ENCODE measurements around the gene NRP2.

The NRP2 gene

GRCh38 chr2:205686783-205687640, 4.7 kb downstream of the NRP2 start:
- DNase-seq (ENCODE audit: low spot score): no peak

- DNase-seq (ENCODE audit: low spot score): no peak
These were observed 5.3 kb downstream of the NRP2 start for GRCh38 chr2:205687641-205687956.

- no peak for DNase-seq (ENCODE audit: low spot score)
These were observed 6.3 kb downstream of the NRP2 start for GRCh38 chr2:205688417-205689200.

DNA sequence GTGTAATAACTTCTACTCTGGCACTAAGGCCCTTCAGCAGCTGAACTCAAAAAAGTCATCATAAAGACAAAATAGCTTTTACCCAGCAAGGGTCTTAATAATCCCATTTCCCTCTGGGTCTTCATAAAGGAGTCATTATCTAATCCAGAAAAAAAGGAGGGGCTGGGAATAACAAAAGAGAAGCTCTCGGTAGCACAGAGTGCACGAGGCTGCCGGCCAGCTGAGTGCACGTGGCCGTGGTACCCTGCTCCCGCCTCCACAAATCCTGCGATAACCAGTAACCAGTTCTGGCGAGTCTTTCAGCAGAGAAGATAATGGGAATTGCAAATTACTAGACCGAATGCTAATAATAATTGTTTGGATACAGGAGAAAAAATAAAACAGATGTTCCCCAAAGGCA, 7.5 kb downstream of the NRP2 start:
- no peak for DNase-seq (ENCODE audit: low spot score)

GRCh38 chr2:205692104-205692503, 9.8 kb downstream of the NRP2 start:
- no peak for DNase-seq (ENCODE audit: low spot score)

- no peak for DNase-seq (ENCODE audit: low spot score)
These were observed 12.0 kb downstream of the NRP2 start for GRCh38 chr2:205694256-205694655.

DNA sequence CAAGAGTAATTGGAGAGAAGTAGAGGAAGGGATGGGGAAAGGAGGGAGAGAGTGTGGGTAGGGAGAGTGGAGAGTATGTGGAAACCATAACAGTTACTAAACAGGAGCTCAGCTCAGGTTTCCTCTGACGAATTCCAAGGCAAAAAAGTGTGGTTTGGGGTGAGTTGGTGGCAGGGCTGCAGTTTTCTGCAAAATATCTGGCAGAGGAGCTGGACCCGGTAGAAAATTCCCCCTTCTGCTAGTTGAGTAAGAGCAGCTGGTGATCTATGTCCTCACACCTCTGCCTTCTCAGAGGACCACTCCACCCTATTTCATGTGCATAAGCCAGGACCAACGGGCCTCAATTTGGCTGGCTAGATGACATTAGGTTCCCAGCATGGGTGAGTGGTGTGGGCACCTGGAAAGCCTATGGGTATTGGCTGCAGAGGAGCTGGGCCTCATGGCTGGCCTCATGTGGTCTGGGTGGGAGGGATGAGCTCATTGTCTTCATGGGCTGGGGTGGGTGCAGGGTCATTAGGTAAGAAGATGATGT, 13.2 kb downstream of the NRP2 start:
- DNase-seq (ENCODE audit: low spot score): no peak

DNA sequence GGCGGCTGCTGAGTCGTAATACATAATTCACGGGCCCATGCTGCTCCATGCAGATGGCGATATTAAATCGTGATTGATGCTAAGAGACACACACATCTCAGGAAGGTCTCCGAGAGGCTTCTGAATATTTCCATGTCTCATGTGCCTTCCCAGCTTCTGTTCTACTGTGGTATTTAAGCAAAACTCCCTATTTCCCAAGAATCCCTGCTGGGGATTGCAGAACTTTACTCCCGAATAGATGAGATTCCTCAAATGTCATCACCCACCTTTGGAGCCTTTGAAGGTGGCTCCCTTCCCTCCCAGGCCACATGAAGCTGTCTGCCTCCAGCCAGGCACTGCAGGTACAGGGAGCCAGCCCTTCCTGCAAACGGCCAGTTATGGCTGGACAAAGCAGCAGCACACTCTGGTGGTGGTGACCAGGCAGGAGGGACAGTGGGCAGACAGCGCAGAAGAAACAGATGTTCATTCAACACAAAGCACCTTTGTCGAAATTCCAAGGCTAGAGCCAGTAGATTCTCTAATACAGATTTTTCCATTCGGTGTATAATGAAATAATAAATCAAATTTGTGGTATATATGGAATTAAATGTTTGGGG, 14.1 kb downstream of the NRP2 start:
- DNase-seq (ENCODE audit: low spot score): no peak

DNA sequence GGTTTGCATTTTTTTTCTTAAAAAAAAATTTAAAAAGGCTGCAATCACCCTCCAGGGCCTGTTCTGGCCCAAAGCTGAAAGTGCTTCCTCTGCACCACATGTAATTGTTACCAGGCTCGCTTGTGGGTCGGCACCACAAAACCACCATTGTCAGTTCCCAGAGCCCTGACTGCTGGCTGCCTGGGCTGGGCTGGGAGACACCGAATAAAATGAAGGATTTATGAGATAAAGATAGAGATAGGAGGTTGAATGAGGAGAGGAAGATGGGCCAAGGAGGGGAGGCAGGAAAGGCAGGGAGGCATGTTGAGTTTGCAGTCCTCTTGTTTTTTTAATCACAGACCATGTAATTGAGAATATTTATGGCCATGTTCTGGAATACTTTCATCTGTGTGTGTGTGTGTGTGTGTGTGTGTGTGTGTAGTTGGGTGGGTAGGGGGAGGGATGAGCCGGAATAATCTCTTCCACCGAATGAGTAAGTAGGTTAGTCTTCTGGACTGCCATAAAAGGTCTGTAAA, 14.7 kb downstream of the NRP2 start:
- no peak for DNase-seq (ENCODE audit: low spot score)

- no peak for DNase-seq (ENCODE audit: low spot score)
These were observed 16.3 kb downstream of the NRP2 start for GRCh38 chr2:205698286-205699268.

DNA sequence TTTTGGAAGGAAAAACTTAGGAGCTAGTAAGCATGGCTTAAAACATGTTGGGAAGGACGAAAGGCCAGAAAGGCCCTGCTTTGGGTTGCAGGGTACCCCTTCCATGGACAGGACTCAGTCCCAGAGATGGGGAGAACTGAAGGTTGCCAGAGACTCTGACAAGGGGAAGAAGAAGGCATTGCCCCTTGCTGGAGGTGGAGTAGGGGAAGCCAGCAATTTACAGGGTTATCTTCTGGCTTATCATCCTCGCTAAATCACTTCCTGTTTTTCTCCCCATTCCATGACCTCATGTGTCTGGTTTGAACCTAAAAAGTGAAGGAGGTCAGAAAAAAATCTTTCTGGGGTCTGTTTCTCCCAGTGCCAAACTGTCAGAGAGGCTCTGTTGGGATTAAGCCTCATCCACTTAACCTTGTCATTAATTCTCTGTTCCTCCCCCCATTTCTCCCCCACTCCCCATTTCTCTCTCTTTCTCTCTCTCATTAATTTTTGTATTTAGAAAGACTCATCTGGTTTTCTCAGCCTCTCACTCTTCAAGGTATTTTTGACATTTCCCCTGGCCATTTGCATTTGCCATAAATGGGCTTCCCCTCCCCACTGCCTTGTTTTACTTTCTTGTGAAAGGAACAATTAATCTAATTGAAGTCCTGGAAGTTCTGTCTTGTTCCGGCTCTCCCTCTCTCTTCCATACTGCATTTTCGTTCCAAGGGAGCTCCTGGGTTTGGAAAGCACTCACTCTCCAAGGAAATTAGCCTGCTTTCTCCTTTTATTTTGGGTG, 17.4 kb downstream of the NRP2 start:
- DNase-seq (ENCODE audit: low spot score): no peak

DNA sequence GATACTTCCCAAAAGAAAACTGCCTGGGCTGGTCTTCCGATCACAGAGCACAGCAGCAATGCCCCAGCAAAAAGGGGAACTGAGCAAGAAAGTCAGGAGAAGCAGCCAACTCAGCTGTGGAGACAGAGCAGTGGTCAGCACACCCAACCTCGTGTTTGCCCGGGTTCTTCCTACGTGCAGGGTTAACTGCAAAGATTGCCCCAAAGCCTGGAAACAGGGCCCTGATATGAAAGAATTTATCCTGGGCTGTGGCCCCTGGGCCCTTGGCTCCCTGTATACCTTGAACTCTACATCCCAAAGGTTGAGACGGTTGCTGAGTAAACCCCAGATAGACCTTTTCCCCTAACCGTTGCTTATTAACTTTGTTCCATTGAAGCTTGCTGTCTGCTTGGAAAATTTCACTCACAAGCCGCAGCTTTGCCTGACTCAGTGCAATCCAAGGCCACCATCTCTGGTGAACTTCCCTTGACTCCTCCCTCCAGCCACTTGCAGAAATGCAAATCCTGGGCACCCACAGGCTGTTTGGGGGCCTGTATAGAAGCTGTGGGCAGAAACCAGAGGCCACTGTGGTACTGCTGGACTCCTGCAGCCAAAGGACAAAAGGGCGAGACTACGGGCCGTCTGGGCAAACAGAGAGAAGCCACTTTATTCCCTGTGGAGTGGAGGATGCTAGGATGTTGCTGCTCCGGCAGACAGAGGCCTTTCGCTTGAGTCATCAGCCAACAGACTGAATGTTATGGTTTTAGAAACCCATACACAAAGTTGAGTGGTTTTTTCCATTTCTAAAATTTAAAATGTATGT, 18.2 kb downstream of the NRP2 start:
- DNase-seq (ENCODE audit: low spot score): no peak

DNA sequence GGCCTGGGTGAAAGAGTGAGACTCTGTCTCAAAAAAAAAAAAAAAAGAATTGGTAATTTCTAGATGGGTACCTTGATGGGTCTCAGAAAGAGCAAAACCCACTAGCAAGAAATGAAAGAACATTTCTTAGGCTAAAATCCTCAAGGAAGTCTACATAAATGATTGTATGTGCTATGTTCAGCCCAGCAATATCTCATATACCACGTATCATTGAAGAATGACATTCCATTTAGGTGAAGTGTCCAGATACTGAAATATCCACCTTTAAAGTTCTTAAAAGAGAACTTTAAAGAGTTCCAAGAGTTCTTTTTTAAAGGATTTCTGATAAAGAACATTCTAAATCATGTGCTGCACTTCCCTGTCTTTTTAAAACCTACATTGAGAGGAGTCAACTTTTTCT, 19.2 kb downstream of the NRP2 start:
- DNase-seq (ENCODE audit: low spot score): no peak

DNA sequence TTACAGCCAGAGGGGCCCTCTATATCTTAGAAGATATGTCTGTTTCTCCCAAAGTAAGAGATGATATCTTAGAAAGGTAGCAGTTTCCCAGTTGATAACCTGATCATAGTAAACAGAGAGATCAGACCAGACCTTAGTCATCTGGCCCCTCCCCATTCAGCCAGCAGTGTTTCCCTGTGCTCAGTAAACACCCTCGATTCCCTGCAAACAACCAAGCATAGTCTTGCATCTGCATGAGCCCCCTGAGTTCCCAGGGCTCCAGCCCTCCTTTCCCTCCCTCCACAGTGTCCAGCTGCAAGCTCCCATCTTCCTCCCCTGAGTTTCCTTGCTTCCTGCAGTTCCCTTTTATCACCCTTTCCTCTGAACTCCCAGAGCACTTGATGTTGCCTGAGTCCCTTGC, 20.3 kb downstream of the NRP2 start:
- DNase-seq (ENCODE audit: low spot score): no peak

- no peak for DNase-seq (ENCODE audit: low spot score)
These were observed 21.3 kb downstream of the NRP2 start for GRCh38 chr2:205703471-205704126.

- no peak for DNase-seq (ENCODE audit: low spot score)
These were observed 21.9 kb downstream of the NRP2 start for GRCh38 chr2:205704127-205704741.

DNA sequence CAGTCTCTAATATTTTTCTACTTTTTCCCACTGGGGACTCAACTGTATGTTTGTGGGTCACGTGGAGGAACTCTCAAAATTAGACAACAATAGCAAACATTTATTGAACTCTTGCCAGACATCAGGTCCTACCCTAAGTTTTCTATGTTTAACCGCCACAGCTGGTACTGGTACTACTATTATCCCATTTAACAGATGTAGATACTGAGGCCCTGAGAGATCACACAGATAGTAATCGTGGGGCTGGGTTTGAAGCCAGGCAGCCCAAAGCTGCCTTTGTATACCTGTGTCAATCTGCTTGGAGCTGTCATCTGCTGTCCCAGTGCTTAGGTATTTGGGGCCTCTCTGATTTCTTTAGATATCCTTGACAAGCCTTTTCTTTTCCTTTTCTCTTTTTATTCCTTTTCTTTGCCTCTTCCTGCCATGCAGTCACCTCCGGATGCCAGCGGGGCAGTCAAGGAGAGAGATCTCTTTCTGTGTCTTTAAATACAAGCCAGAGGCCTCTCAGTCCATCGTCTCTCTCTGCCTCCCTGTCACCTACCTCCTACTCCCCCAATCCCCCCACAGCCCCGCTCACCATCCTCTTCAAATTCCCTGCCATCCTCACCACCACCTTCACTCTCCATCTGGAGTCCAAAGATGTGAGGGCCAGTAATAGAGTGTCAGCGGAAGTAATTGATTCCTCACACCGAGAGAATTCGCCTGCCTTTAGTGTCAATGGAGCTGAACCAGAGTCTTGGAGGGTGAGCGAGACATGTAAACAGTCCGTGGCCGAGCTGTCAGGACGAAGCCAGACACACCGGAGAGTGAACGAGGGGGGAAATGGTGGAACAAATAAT, 23.4 kb downstream of the NRP2 start:
- no peak for DNase-seq (ENCODE audit: low spot score)

Measured in ecto neural progenitor cell (in vitro differentiated cells).